Stimulated activated CD8-positive, alpha-beta memory T cell treated with anti-CD3 and anti-CD28 coated beads, Interleukin-12 subunit alpha, Interleukin-12 subunit beta, amount 100 ng/mL, for 24 hours (primary cell): ENCODE results near the gene ZBTB21.
"Not testable (repeated sequence)": the region's sequence is repeated elsewhere in the genome, so short reads cannot be mapped to it uniquely, and the experiment has no call there.

Experiments
- DNase-seq: peaks from one replicate; pipeline ENCODE4 v3.0.0-alpha.2; 2020; ENCODE audit errors: extremely low read depth

ZBTB21 gene

GRCh38 chr21:41967708-41968107, 42.5 kb downstream of the ZBTB21 start:
- DNase-seq, result no peak

GRCh38 chr21:41966872-41967621, 43.1 kb downstream of the ZBTB21 start:
- DNase-seq, result no peak

- DNase-seq, result no peak
Measured at GRCh38 chr21:41966041-41966833, 43.9 kb downstream of the ZBTB21 start.

GRCh38 chr21:41965461-41966013, 44.6 kb downstream of the ZBTB21 start:
- no peak for DNase-seq

- no peak for DNase-seq
Measured at GRCh38 chr21:41965045-41965444, 45.1 kb downstream of the ZBTB21 start.

GRCh38 chr21:41964171-41964570, 46.0 kb downstream of the ZBTB21 start:
- DNase-seq, result no peak

GRCh38 chr21:41962425-41962966, 47.7 kb downstream of the ZBTB21 start:
- DNase-seq, result no peak

- DNase-seq, result no peak
Measured at GRCh38 chr21:41961753-41962152, 48.4 kb downstream of the ZBTB21 start.

- DNase-seq, result no peak
Measured at GRCh38 chr21:41961282-41961701, 48.9 kb downstream of the ZBTB21 start.

GRCh38 chr21:41960386-41960785, 49.8 kb downstream of the ZBTB21 start:
- DNase-seq, result no peak

GRCh38 chr21:41959697-41960096, 50.5 kb downstream of the ZBTB21 start:
- not testable (repeated sequence) for DNase-seq

- no peak for DNase-seq
Measured at GRCh38 chr21:41958886-41959563, 51.1 kb downstream of the ZBTB21 start.

GRCh38 chr21:41957991-41958766, 52.0 kb downstream of the ZBTB21 start:
- DNase-seq, result no peak

GRCh38 chr21:41956926-41957729, 53.0 kb downstream of the ZBTB21 start:
- DNase-seq, result no peak

GRCh38 chr21:41955516-41955915, 54.6 kb downstream of the ZBTB21 start:
- no peak for DNase-seq

- no peak for DNase-seq
Measured at GRCh38 chr21:41954654-41955499, 55.3 kb downstream of the ZBTB21 start.

- no peak for DNase-seq
Measured at GRCh38 chr21:41953831-41954653, 56.1 kb downstream of the ZBTB21 start, which contains the start of gene C2CD2. Gene C2CD2, minus strand, starts transcription at chr21:41954018. Its CDS starts 370 bp downstream, at chr21:41953648.

- DNase-seq, result no peak
Measured at GRCh38 chr21:41953249-41953830, 56.8 kb downstream of the ZBTB21 start.
